Measurements from ENCODE around the gene MINDY4. TPM values are rescaled to one million over a fixed set of nuclear protein-coding genes. Genes with fewer than 3 reads are reported as not detected.

The MINDY4 gene
- total RNA-seq, 1 experiment from 2014 or later: 9.2 TPM

- intact Hi-C loops (cut with micrococcal nuclease): no loop called here
- Mint-ChIP-seq H3K27ac (ENCODE audit: low read depth, unreplicated experiment) (no peak overlapping the region), H3K4me1 (ENCODE audit: insufficient read depth, unreplicated experiment) (no peaks in the 10 kb centered on the region), H3K4me3 (ENCODE audit: unreplicated experiment) (no peak overlapping the region), H3K9me3 (ENCODE audit: unreplicated experiment) (no peaks in the 10 kb centered on the region), H3K36me3 (ENCODE audit: insufficient read depth, unreplicated experiment) (no peaks in the 10 kb centered on the region), H3K27me3 (ENCODE audit: insufficient read depth, unreplicated experiment) (peaks cover 27% of the 10 kb centered on the region)
- no peak for TF ChIP-seq CTCF (IDR thresholded peaks at IDR 0.05; ENCODE audit: unreplicated experiment)
- POLR2A ChIA-PET: no interaction called here
- no TSS peak for BruUV-seq (replicated peaks)
- DNase-seq (ENCODE audit: unreplicated experiment): no peak
- CTCF ChIA-PET: interaction anchor here (0.6 to 3.4 kb wide), 4 partner anchors 50 to 1446 kb away, joined by 3 to 15 read pairs (median 6); no protein-coding TSS in a partner anchor
These were observed 162.1 kb downstream of the MINDY4 start for GRCh38 chr7:30933124-30933974.

GRCh38 chr7:30934225-30934624 is 163.0 kb downstream of the MINDY4 start:
- TF ChIP-seq CTCF (IDR thresholded peaks at IDR 0.05; ENCODE audit: unreplicated experiment): no peak
- Mint-ChIP-seq H3K9me3 (ENCODE audit: unreplicated experiment) (no peaks in the 10 kb centered on the region), H3K4me1 (ENCODE audit: insufficient read depth, unreplicated experiment) (no peaks in the 10 kb centered on the region), H3K27me3 (ENCODE audit: insufficient read depth, unreplicated experiment) (peaks cover 26% of the 10 kb centered on the region), H3K36me3 (ENCODE audit: insufficient read depth, unreplicated experiment) (no peaks in the 10 kb centered on the region), H3K27ac (ENCODE audit: low read depth, unreplicated experiment) (no peak overlapping the region), H3K4me3 (ENCODE audit: unreplicated experiment) (no peak overlapping the region)
- no TSS peak for BruUV-seq (replicated peaks)
- ChIA-PET POLR2A (no interaction called here), CTCF (interaction anchor here (0.6 to 3.4 kb wide), 8 partner anchors 14 to 1446 kb away, joined by 3 to 18 read pairs (median 3); no protein-coding TSS in a partner anchor)
- intact Hi-C loops (cut with micrococcal nuclease): no loop called here
- DNase-seq (ENCODE audit: unreplicated experiment): no peak

- Mint-ChIP-seq H3K4me1 (ENCODE audit: insufficient read depth, unreplicated experiment) (no peaks in the 10 kb centered on the region), H3K27ac (ENCODE audit: low read depth, unreplicated experiment) (no peak overlapping the region)
- CTCF ChIA-PET: interaction anchor here (0.6 to 3.4 kb wide), 7 partner anchors 15 to 138 kb away, joined by 3 to 18 read pairs (median 3); no protein-coding TSS in a partner anchor
These were observed 163.7 kb downstream of the MINDY4 start for GRCh38 chr7:30934732-30935568.

More at GRCh38 chr7:30934732-30935568, 163.7 kb downstream of the MINDY4 start:
- TF ChIP-seq CTCF (IDR thresholded peaks at IDR 0.05; ENCODE audit: unreplicated experiment): no peak
- Mint-ChIP-seq H3K27me3 (ENCODE audit: insufficient read depth, unreplicated experiment) (peaks cover 26% of the 10 kb centered on the region), H3K4me3 (ENCODE audit: unreplicated experiment) (no peak overlapping the region), H3K36me3 (ENCODE audit: insufficient read depth, unreplicated experiment) (no peaks in the 10 kb centered on the region), H3K9me3 (ENCODE audit: unreplicated experiment) (no peaks in the 10 kb centered on the region)
- POLR2A ChIA-PET: interaction anchor here (1.2 kb wide), 1 partner anchor 188 kb away, joined by 3 read pairs; no protein-coding TSS in a partner anchor
- BruUV-seq (replicated peaks): no TSS peak
- DNase-seq (ENCODE audit: unreplicated experiment): no peak
- intact Hi-C loops (cut with micrococcal nuclease): no loop called here

Measured in MCF 10A (cell line).